Measurements from ENCODE around the gene GIPC1. TPM values are rescaled to one million over a fixed set of nuclear protein-coding genes. Genes with fewer than 3 reads are reported as not detected.

The GIPC1 gene
- total and polyA plus RNA-seq, 5 experiments from 2014 or later: 19.9 to 35.0 (median 32.2) TPM

DNA sequence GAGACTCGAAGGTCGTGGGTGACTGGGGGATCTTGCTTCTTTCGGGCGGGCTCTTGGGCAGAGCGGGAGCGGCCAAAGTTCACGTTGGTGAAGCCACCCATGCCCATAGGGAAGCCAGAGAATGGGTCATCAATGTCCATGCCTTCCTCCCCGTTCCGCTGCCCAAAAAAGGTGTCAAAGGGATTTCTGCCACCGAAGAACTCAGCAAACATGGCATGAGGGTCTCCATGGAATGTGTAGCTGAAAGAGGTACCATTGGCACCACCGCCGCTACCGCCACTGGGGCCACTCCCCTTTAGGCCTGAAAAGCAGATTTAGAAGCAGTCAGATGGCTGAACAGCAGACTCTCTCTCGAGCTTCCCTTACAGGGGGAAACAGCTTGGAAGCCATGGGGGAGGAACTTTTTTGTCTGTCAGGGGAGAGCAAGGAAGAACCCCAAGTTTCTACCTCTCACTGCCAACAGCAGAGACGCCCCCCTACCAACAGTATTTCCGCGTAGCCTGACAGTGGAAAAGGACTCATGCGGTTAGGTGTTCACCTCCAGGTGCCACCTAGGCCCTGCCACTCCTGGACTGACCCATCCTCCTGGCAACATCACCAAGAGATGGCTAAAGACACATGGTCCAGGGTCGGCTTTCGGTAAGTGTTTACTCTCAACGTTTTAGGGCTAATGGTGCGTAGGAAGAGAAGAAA, 21.0 kb upstream of the GIPC1 start:
- peaks cover 11 to 48% (median 25%) of the 10 kb centered on the region in 3 donors for H3K36me3 Mint-ChIP-seq
- POLR2A ChIA-PET: interaction anchor here (0.6 to 13.2 kb wide), 26 partner anchors 9 to 631 kb away, joined by 3 to 609 read pairs (median 5); partner anchors contain the start of genes ASF1B, GIPC1, NDUFB7 and PTGER1
- H3K27me3 Mint-ChIP-seq: no peaks in the 10 kb centered on the region
- ATAC-seq (no peak), DNase-seq (peak in 4 of 10 donors; percentile 31 to 51 (median 44))
- peak overlapping the region; percentile 89 to 97 (median 94) for H3K27ac Mint-ChIP-seq
- peaks cover 0 to 3% (median 0%) of the 10 kb centered on the region in 9 donors for H3K9me3 Mint-ChIP-seq
- H3K4me1 Mint-ChIP-seq: peaks cover 37 to 69% (median 67%) of the 10 kb centered on the region in 4 donors
- peak overlapping the region; percentile 92 to 98 (median 94) for H3K4me3 Mint-ChIP-seq

DNA sequence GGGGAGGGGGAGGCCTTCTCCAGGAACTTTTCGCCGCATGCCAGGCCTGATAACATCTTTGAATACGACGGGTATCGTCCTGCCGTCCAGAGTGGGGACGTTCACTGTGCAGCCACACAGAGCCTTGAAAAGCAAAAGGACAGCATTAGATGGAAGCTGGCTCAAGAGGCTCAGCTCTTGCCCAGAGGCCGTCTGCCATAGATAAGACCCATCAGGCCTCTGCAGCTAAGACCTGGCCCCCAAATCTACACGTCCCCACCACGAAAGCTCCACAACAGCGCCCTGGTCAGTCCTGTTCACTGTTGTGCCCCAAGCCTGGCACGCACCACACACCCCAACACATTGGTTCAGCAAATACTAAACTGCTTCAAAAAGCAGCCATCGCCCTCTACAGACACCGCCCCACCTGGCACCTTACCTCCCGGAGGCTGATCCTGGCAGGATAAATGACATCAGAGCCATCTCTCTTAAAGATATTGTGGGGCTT, 20.2 kb upstream of the GIPC1 start:
- no peaks in the 10 kb centered on the region for H3K27me3 Mint-ChIP-seq
- no peak for ATAC-seq
- POLR2A ChIA-PET: interaction anchor here (0.7 to 13.2 kb wide), 8 partner anchors 8 to 43 kb away, joined by 3 to 609 read pairs (median 30); partner anchors contain the start of genes GIPC1, PTGER1 and TECR
- peak overlapping the region; percentile 89 to 97 (median 94) for H3K27ac Mint-ChIP-seq
- H3K9me3 Mint-ChIP-seq: peaks cover 0 to 3% (median 0%) of the 10 kb centered on the region in 9 donors
- peak overlapping the region; percentile 92 to 98 (median 94) for H3K4me3 Mint-ChIP-seq
- peaks cover 35 to 65% (median 63%) of the 10 kb centered on the region in 4 donors for H3K4me1 Mint-ChIP-seq
- H3K36me3 Mint-ChIP-seq: peaks cover 11 to 48% (median 25%) of the 10 kb centered on the region in 3 donors
- DNase-seq: peak in 1 of 10 donors; percentile 65

DNA sequence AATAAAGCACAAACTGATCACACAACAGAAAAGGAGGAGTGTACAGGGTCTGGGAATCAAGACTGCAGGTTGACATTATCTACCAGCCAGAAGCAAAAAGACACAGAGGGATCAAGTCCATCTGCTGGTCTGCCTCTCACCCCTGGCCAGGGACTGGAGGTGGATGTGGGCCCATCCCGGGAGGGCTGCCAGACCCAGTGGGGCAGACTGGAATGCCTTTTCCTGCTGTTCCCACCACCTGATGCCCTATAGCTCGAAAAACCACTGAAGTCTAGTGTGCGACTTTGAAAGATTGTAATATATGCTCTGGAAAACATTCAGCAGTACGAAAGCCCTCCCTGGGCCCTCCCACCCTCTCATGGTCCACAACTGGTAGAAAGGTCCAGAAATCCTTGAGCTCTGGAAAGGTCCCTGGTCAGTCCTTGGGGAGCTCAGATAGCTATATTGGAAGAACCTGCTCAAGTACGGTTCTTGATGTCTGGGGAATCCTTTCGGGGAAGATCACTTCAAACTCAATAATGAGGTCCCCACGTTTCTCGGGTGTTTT, 19.6 kb upstream of the GIPC1 start:
- H3K27ac Mint-ChIP-seq: peak overlapping the region; percentile 89 to 97 (median 94)
- POLR2A ChIA-PET: interaction anchor here (0.7 to 13.2 kb wide), 9 partner anchors 8 to 42 kb away, joined by 3 to 609 read pairs (median 23); partner anchors contain the start of genes GIPC1, PTGER1 and TECR
- ATAC-seq (no peak), DNase-seq (no peak)
- H3K9me3 Mint-ChIP-seq: peaks cover 0 to 3% (median 0%) of the 10 kb centered on the region in 9 donors
- H3K27me3 Mint-ChIP-seq: no peaks in the 10 kb centered on the region
- peak overlapping the region; percentile 92 to 98 (median 94) for H3K4me3 Mint-ChIP-seq
- peaks cover 35 to 70% (median 64%) of the 10 kb centered on the region in 4 donors for H3K4me1 Mint-ChIP-seq
- peaks cover 11 to 48% (median 25%) of the 10 kb centered on the region in 3 donors for H3K36me3 Mint-ChIP-seq

DNA sequence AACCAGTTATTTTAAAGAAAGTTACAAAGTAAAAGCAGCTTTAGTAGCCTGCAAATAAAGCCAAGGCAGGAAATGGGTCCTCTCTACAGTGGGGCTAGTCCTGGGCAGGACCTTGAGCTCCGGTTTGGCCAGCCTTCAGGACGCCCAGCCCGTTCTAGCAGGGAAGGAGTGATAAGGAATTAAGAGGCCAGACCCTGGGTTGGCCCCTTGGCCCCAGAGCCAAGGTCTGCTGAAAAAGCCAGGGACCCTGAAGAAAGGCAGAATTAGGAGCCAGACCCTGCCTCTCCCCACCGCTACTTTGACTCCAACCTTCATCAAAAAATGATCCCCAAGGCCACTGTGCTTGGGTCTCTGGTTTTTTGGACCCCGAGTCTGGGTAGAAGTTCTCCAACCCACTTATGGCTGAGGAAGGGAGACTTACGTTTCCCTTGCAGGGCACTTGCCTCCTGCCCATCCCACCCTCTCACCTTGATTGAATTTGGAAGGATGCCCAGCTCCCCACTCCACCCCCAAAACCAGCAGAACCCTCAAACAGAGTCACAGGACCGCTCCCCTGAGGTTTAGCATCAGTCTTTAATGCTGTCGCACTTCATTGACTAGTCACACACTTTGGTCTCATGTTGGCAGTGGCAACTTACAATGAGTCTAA, 18.4 kb upstream of the GIPC1 start:
- peak in 3 of 10 donors; percentile 29 to 63 (median 34) for DNase-seq

DNA sequence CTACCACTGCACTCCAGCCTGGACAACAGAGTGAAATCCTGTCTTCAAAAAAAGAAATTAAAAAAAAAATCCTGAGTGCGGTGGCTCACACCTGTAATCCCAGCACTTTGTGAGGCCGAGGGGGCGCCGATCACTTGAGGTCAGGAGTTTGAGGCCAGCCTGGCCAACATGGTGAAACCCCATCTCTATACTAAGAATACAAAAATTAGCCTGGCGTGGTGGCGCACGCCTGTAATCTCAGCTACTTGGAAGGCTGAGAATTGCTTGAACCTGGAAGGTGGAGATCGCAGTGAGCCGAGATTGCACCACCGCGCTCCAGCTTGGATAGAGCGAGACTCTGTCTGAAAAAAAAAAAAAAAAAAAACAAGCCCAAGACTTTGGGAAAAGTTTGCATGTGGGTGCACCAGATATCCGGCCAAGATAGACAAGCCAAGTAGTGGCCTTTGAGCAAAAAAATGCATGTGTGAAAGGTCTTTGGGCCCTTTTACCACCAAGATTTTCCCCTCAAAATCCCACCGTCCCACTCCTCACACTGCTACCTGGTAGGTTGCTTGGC, 16.6 kb upstream of the GIPC1 start:
- DNase-seq: peak in 1 of 10 donors; percentile 52
- H3K4me3 Mint-ChIP-seq: no peak overlapping the region
- no peaks in the 10 kb centered on the region for H3K27me3 Mint-ChIP-seq
- ATAC-seq: peak in 1 of 2 donors; percentile 1
- POLR2A ChIA-PET: interaction anchor here (0.6 to 0.7 kb wide), 3 partner anchors 28 to 78 kb away, joined by 4 to 7 read pairs (median 5); no protein-coding TSS in a partner anchor
- H3K36me3 Mint-ChIP-seq: peaks cover 11 to 44% (median 25%) of the 10 kb centered on the region in 3 donors
- peak overlapping the region in 9 of 10 donors; percentile 5 to 97 (median 89) for H3K27ac Mint-ChIP-seq
- peaks cover 31 to 74% (median 62%) of the 10 kb centered on the region in 4 donors for H3K4me1 Mint-ChIP-seq
- no peaks in the 10 kb centered on the region for H3K9me3 Mint-ChIP-seq

More for the DNA sequence above, 18.4 kb upstream of the GIPC1 start:
- POLR2A ChIA-PET: interaction anchor here (0.7 to 13.2 kb wide), 9 partner anchors 7 to 265 kb away, joined by 3 to 609 read pairs (median 4); partner anchors contain the start of genes GIPC1 and TECR
- Mint-ChIP-seq H3K4me1 (peaks cover 30 to 67% (median 58%) of the 10 kb centered on the region in 4 donors), H3K27me3 (no peaks in the 10 kb centered on the region), H3K9me3 (peaks cover 0 to 3% (median 0%) of the 10 kb centered on the region in 9 donors), H3K4me3 (peak overlapping the region; percentile 92 to 98 (median 94)), H3K36me3 (peaks cover 11 to 48% (median 25%) of the 10 kb centered on the region in 3 donors), H3K27ac (peak overlapping the region; percentile 84 to 97 (median 91))
- no peak for ATAC-seq

DNA sequence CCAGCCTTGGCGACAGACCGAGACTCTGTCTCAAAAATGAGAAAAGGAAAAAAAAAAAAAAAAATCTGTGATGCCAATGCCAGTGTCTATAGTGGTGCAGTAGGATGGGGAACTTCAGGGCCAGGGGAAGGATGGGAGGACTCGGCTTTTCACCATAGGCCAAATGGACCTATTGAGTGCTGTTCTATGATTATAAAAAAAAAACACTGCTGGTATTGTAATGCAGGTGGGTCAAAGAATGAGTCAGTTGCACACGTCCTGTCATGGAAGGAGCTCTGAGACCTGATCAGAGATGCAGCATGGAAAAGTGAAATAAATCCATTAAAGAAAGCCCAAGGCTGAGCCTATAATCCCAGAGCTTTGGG, 15.3 kb upstream of the GIPC1 start:
- DNase-seq (no peak), ATAC-seq (no peak)
- H3K4me1 Mint-ChIP-seq: peaks cover 30 to 77% (median 65%) of the 10 kb centered on the region in 4 donors
- peak overlapping the region in 1 of 10 donors; percentile 48 for H3K4me3 Mint-ChIP-seq
- peaks cover 0 to 33% (median 17%) of the 10 kb centered on the region in 3 donors for H3K36me3 Mint-ChIP-seq
- H3K27ac Mint-ChIP-seq: peak overlapping the region; percentile 21 to 97 (median 54)
- no peaks in the 10 kb centered on the region for H3K9me3 Mint-ChIP-seq
- POLR2A ChIA-PET: interaction anchor here (7.8 to 8.8 kb wide), 2 partner anchors 9 to 42 kb away, joined by 97 to 609 read pairs; partner anchors contain the start of gene DNAJB1
- H3K27me3 Mint-ChIP-seq: no peaks in the 10 kb centered on the region

DNA sequence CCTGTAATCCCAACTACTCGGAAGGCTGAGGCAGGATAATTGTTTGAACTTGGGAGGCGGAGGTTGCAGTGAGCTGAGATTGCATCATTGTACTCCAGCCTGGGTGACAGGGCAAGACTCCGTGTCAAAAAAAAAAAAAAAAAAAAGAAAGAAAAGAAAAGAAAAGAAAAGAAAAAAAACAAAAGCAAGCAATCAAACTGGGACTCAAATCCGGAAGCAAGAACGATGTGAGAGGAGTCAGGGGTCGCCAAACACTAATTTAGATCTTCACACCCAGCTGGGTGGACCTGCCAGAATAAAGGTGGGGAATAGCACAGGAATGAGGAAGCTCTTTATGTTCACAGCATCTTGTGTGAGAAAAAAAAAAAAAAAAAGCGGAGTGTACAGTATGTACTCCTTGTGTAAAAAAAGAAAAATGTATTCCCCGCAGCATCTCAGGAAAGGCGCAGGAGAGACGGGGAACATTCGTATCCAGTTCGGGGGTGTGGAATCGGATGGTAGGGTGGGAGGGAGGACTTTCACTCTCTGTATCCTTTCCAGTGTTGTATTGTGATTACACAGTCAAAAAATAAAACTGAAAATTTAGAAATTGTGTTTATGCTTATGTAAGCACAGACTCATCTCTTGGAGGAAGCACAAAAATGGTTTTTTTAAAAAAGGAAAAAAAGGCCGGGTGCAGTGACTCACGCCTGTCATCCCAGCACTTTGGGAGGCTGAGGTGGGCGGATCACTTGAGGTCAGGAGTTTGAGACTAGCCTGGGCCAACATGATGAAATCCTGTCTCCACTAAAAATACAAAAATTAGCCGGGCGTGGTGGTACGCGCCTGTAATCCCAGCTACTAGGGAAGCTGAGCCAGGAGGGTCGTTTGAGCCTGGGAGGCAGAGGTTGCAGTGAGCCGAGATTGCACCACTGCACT, 14.6 kb upstream of the GIPC1 start:
- peaks cover 0 to 26% (median 10%) of the 10 kb centered on the region in 3 donors for H3K36me3 Mint-ChIP-seq
- no peaks in the 10 kb centered on the region for H3K9me3 Mint-ChIP-seq
- POLR2A ChIA-PET: interaction anchor here (0.6 to 8.8 kb wide), 12 partner anchors 9 to 156 kb away, joined by 3 to 609 read pairs (median 6); partner anchors contain the start of genes DNAJB1, GIPC1, NDUFB7 and TECR
- no peak for DNase-seq
- H3K27me3 Mint-ChIP-seq: no peaks in the 10 kb centered on the region
- no peak for ATAC-seq
- H3K27ac Mint-ChIP-seq: peak overlapping the region; percentile 7 to 97 (median 64)
- H3K4me3 Mint-ChIP-seq: peak overlapping the region in 1 of 10 donors; percentile 48
- H3K4me1 Mint-ChIP-seq: peaks cover 30 to 76% (median 65%) of the 10 kb centered on the region in 4 donors

DNA sequence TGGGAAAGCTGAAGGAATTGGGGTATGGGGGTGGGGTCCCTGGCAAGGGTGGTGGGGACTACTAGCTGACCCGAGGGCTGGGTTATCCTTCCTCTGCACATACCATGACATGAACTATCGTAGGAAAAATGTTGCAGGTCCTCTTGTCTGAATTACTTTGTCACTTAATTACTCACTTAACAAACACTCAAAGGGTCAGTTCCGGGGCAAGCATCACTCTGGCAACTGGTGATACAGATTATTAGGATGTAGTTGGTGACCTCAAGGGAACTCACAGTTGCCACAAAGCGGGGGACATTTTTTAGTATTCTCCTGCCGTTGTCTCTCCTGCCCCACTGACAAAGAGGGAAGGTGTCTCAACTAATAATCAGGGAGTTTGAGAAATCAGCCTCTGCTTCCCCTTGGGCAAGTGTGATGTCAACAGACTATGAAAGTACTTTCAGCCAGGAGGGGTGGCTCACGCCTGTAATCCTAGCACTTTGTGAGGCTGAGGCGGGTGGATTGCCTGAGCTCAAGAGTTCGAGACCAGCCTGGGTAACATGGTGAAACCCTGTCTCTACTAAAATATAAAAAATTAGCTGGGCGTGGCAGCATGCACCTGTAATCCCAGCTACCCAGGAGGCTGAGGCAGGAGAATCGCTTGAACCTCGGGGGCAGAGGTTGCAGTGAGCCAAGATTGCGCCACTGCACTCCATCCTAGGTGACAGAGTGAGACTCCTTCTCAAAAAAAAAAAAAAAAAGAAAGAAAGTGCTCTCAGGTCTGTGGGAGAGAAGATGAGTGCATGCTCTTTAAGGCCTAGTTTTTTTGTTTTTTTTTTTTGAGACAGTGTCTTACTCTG, 12.0 kb upstream of the GIPC1 start:
- H3K27ac Mint-ChIP-seq: peak overlapping the region; percentile 90 to 99 (median 98)
- no peak for DNase-seq

DNA sequence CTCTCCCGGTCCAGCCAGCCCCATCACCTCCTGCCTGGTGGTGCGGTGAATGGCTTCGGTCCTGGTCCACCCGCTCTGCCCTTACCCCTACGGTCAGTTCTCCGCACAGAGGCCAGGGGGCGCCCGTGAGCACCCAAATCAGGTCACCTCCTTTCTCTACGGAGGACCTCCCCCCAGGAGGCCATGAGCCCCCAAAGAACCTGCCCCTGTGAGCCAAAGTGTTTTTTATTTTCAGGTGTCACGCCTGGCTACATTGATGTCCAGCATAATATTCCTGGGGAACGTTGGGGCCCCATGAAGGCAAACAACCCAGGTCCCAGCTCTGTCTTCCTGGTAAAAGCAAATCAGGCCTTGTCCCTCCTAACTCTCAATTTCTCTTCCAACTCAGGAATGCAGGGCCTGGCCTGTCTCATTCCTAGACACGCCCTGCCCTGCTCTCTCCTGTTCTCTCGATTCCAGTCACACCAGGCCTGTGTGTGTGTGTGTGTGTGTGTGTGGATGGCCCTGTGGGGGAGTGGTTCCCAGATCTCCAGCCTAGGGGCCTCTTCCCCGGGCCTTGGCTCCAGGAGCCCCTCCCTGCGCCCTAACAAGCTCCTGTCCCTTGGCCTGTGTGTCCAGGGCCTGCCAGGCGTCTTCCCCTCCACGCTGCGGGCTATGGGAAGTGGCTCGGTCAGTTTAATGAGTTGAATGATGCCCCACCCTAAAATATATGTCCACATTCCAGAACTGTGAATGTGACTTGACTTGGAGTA, 9.7 kb upstream of the GIPC1 start:
- H3K27ac Mint-ChIP-seq: peak overlapping the region; percentile 90 to 99 (median 98)
- ATAC-seq (peak; percentile 31 to 42), DNase-seq (peak; percentile 59 to 90 (median 76))
- no peaks in the 10 kb centered on the region for H3K9me3 Mint-ChIP-seq
- peaks cover 21 to 72% (median 61%) of the 10 kb centered on the region in 4 donors for H3K4me1 Mint-ChIP-seq
- H3K36me3 Mint-ChIP-seq: no peaks in the 10 kb centered on the region
- POLR2A ChIA-PET: interaction anchor here (0.5 to 8.8 kb wide), 14 partner anchors 10 to 779 kb away, joined by 3 to 609 read pairs (median 5); partner anchors contain the start of genes DNAJB1, GIPC1, NDUFB7 and TECR
- H3K4me3 Mint-ChIP-seq: peak overlapping the region; percentile 56 to 79 (median 71)
- no peaks in the 10 kb centered on the region for H3K27me3 Mint-ChIP-seq

More for the DNA sequence above, 12.0 kb upstream of the GIPC1 start:
- Mint-ChIP-seq H3K4me1 (peaks cover 19 to 74% (median 66%) of the 10 kb centered on the region in 4 donors), H3K9me3 (no peaks in the 10 kb centered on the region), H3K36me3 (no peaks in the 10 kb centered on the region), H3K4me3 (peak overlapping the region in 9 of 10 donors; percentile 58 to 83 (median 73)), H3K27me3 (no peaks in the 10 kb centered on the region)
- POLR2A ChIA-PET: interaction anchor here (0.7 to 8.8 kb wide), 12 partner anchors 12 to 1817 kb away, joined by 3 to 609 read pairs (median 9); partner anchors contain the start of genes DDX39A, DNAJB1, GIPC1 and NDUFB7
- ATAC-seq: no peak

All from naive thymus-derived CD8-positive, alpha-beta T cell (primary cell).